ENCODE data around the gene TRIM51. TPM values are rescaled to one million over a fixed set of nuclear protein-coding genes. Genes with fewer than 3 reads are reported as not detected.
"Not testable (repeated sequence)": the region's sequence is repeated elsewhere in the genome, so short reads cannot be mapped to it uniquely, and the experiment has no call there.

Gene TRIM51, protein sequence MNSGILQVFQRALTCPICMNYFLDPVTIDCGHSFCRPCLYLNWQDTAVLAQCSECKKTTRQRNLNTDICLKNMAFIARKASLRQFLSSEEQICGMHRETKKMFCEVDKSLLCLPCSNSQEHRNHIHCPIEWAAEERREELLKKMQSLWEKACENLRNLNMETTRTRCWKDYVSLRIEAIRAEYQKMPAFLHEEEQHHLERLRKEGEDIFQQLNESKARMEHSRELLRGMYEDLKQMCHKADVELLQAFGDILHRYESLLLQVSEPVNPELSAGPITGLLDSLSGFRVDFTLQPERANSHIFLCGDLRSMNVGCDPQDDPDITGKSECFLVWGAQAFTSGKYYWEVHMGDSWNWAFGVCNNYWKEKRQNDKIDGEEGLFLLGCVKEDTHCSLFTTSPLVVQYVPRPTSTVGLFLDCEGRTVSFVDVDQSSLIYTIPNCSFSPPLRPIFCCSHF
- not detected in 2 replicates for total RNA-seq (2014; rRNA removed; shearing (Covaris generic))
- polyA plus RNA-seq (2015; cell fraction: cytosol; rRNA removed): not detected in 2 replicates
- polyA plus RNA-seq (2015; cell fraction: nucleus; rRNA removed): not detected in 2 replicates

GRCh38 chr11:55882997-55883396, at the start of gene TRIM51:
TRIM51 (plus strand) TSS chr11:55883297; CDS start chr11:55885429, 2,132 bp downstream.
- DNase-seq (ENCODE audit: low read depth): not testable (repeated sequence)

DNA sequence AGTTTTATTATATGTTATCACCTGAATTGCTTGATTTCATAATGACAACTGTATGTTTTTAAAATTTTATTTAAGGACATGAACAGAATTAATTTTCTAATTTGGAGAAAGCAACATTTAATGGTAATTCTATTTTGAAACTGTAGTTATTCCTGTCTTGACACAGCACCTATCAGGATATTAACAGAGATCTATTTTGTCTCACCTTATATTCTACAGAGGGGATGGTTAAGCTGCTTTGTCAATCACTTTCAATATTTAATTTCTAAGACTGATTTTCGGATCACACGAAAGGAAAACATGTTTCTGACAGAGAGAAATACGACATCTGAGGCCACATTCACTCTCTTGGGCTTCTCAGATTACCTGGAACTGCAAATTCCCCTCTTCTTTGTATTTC, 44.6 kb upstream of the TRIM51 start, which contains the start of gene OR5D16:
TSS of gene OR5D16 (plus strand) at position 301 of the 400 bp plus-strand sequence. CDS start at position 301, 0 bp downstream.
- DNase-seq (ENCODE audit: low read depth): no peak

DNA sequence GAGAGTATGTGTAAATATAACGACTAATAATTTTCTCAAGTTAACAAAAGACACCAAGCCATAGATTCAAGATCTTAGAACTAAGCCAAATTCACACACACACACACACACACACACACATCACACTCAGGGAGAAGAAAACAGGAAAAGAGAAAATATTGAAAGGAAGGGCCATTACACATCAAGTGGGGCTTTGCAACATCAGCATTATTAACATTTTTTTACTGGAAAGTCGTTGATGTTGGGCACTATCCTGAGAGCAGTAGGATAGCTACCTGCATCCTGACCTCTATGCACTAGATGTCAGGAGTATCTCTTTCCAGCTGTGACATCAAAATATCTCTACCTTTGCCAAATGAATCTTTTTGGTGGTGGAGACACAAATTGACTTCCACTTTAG, 35.6 kb upstream of the TRIM51 start:
- no peak for DNase-seq (ENCODE audit: low read depth)

DNA sequence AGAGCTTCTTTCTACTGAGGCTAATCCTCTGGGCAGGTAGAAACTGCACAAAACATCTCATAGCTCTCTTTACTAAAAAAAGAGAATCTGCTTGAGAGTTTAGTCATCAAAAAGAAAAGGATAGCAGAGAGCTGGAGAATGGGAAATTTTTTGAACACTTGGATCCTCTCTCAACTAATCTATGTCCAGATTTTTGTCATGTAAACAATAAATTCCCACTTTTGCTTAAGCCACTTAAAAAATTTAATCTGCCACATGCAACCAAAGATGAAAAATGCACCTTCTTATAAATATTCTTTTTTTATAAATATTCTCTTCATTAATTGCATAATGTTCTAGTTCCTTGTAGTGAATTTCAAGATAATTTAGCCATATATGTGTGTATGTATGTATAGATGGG, 34.1 kb upstream of the TRIM51 start:
- no peak for DNase-seq (ENCODE audit: low read depth)

DNA sequence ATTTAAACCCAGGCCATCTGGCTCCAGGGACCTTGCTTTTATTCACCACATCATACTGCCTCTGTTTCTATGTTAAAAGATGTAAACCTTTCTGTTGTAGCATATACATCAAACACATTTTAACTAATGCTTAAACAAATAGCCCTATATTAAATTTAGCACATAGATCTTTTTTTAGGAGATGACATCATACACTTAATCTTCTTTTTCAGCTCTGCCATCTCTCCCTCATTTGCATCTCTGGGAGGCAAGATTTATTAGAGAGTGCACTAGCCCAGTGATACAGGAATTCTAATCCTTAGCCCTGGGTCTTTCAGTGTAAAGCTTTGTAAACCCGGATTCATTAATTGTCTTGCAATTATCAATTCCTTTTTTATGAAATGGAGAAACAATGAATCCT, 31.0 kb upstream of the TRIM51 start:
- no peak for DNase-seq (ENCODE audit: low read depth)

DNA sequence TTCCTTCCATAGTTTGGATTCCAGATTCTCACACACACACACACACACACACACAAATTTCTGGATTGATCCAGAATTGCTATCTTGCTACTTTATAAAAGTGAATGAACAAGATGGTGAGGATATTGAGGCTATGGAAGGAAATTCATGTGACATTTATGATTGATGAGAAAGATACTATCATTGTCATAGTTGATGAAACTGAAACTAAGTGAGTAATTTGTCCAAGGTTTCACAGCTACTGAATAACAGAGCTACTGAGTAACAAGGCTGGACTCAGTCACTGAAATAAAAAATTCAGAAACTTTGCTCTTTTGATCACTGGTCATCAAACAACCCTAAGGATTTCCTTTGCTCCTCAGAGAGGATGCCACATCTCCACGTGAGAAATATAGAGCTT, 28.4 kb upstream of the TRIM51 start:
- DNase-seq (ENCODE audit: low read depth): no peak

- not testable (repeated sequence) for DNase-seq (ENCODE audit: low read depth)
These were observed 15.7 kb upstream of the TRIM51 start for GRCh38 chr11:55867354-55867753.

GRCh38 chr11:55872731-55873130, 10.4 kb upstream of the TRIM51 start:
- not testable (repeated sequence) for DNase-seq (ENCODE audit: low read depth)

DNA sequence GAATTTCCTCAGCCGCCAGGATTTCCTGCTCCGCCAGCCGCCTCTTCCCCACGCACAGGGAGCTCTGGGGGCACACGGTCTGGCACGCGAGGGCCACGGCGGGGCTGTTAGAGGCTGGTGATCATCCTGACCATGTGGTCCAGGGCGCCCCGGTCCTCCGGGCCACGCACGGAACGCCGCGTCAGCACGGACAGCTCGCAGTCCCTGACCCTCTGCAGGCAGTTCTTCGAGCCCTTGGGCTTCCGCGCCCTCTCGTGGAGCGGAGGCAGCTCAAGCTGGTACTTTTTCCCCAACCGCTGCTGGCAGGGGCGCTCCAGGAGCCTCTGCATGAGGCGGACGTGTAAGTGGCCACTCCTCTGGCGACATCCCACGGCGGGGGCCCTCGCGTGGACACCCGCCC, 10.0 kb upstream of the TRIM51 start:
- not testable (repeated sequence) for DNase-seq (ENCODE audit: low read depth)

DNA sequence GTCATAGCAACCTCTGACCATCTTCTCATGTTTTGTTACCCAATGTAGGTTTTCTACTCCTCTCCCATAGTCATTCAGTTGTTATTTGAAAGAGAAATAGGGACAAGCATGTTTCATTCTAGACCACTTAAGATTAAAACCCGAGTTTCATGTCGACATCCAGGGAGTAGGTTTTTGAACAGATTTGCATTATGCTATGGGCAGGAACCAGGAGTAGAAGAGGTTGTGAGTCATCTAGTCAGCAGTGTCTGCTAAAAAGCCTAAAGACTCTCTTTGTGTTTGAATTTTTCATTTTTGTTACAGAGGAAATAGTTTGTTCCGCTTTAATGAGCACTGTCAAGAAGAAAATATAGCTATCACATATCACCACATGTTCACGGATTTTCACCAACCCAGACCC, 1.9 kb downstream of the TRIM51 start:
- not testable (repeated sequence) for DNase-seq (ENCODE audit: low read depth)

GRCh38 chr11:55885481-55885880, 2.4 kb downstream of the TRIM51 start:
- DNase-seq (ENCODE audit: low read depth): not testable (repeated sequence)

DNA sequence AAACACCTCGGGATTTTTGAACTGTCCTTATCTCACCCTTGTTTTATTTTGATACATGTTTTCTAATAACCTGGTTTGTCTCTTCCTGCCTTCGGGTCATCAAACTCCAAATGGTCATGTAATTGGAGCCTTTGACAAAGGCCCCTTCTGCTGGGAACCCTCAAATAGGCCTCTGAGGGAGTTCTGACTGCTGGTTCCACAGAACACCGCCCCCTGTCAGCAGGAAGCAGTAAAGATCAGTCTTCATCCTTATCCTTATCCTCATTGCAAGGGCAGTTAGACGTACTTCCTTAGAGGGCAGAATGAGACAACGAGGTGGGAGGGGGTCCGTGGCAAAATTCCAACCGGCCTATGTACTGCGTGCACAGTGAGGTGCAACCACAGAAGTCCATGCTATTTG, 12.1 kb downstream of the TRIM51 start:
- peak; percentile 3 for DNase-seq (ENCODE audit: low read depth)

DNA sequence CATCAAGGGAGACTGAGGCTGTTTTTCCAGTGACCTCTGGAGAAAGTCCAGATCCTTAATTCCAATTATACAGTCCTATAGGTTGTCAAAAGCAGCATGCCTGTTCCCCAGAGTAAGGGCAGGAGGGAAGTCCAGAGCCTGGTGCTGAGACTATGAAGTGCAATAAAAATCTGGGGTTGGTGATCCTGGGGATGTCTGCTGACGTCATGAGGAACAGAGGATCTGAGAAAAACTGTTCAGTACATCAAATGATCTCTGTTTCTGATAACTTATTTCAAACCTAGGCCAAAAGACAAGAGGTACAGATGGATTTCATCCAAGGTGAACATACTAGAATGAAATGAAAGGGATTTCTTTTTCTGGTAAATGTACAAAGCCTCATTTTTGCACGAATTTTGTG, 19.2 kb downstream of the TRIM51 start:
- no peak for DNase-seq (ENCODE audit: low read depth)

DNA sequence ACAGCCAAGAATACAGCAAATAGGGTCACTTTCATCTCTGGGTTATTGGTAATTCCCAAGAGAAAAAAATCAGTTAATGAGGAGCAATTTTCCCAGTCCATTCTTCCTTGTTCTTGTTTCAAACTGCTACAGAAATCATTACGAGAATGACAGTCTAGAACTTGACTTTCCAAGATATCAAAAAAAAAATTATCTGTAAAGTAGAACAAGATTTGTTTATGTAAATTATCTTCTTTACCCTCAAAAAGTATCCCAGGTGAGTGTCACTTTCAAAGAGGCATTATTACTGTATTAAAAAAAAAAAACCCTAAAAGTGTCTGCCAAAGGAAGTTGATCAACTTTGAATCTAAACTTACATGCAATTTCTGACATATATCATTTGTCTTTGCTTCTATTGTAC, 31.4 kb downstream of the TRIM51 start, which contains the start of gene OR5W2:
TSS of gene OR5W2 (minus strand) at position 101 of the 400 bp plus-strand sequence. CDS start at position 101, 0 bp downstream.
- no peak for DNase-seq (ENCODE audit: low read depth)

DNA sequence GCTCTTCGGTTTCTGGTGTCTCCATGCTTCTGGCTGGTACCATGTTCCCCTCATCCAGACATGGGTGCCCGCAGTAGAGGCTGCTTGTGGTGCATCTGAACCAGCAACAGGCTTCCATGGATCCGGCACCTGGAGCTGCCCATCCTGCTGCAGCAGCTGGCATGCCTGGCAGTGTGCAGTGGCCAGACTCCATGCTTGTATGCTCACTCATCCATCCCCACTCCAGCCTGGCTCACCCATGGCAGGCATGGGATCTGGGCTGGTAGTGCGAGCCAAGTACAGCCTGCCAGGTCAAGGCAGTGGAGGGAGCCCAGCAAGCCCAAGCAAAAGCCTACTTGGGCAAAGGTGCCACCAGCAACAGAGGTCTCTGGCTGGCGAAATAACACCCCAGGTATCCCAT, 37.4 kb downstream of the TRIM51 start:
- DNase-seq (ENCODE audit: low read depth): no peak

DNA sequence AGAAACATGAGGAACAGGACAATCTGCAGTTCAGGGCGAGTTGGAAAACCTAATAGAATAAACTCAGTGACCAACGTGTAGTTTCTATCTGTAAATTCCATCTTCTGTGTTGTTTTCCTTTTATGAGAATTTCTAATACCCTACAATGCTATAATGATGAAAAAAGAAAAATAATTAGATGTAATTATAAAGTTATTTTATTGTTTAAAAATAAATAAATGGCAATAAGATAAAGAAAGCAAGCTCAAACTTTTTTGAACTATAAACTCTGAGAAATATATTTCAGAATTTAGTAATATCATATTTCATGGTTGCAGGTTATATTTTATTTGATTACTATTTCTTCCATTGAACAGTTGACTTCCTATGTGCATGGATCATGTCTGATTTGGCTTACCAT, 53.2 kb downstream of the TRIM51 start, which contains the start of gene OR5I1:
TSS of gene OR5I1 (minus strand) at position 101 of the 400 bp plus-strand sequence. CDS start at position 101, 0 bp downstream.
- no peak for DNase-seq (ENCODE audit: low read depth)

Small RNA genes within 50 kb of the gene (small RNA-seq; reads per million reads assigned to genes)
- not detected for gene AC036111.3

Other genes starting within 250 kb of the TRIM51 start
- gene OR4P4, start 248.2 kb upstream of the TRIM51 start, total RNA-seq (2014; rRNA removed; shearing (Covaris generic)): not detected in 2 replicates
- gene OR4S2, start 235.0 kb upstream of the TRIM51 start, total RNA-seq (2014; rRNA removed; shearing (Covaris generic)): not detected in 2 replicates
- gene OR4C6, start 221.1 kb upstream of the TRIM51 start, total RNA-seq (2014; rRNA removed; shearing (Covaris generic)): 0.10 TPM in 1 of 2 replicates, not detected in the other
- not detected in 2 replicates for gene OR5D13, start 109.9 kb upstream of the TRIM51 start, total RNA-seq (2014; rRNA removed; shearing (Covaris generic))
- not detected in 2 replicates for gene OR5D14, start 87.7 kb upstream of the TRIM51 start, total RNA-seq (2014; rRNA removed; shearing (Covaris generic))
- not detected in 2 replicates for gene OR5L1, start 71.9 kb upstream of the TRIM51 start, total RNA-seq (2014; rRNA removed; shearing (Covaris generic))
- not detected in 2 replicates for gene OR5D18, start 63.7 kb upstream of the TRIM51 start, total RNA-seq (2014; rRNA removed; shearing (Covaris generic))
- gene OR5L2, start 56.1 kb upstream of the TRIM51 start, total RNA-seq (2014; rRNA removed; shearing (Covaris generic)): not detected in 2 replicates
- gene OR5D16, start 44.5 kb upstream of the TRIM51 start, total RNA-seq (2014; rRNA removed; shearing (Covaris generic)): not detected in 2 replicates
- gene OR5W2, start 31.3 kb downstream of the TRIM51 start, total RNA-seq (2014; rRNA removed; shearing (Covaris generic)): not detected in 2 replicates
- not detected in 2 replicates for gene OR5I1, start 53.1 kb downstream of the TRIM51 start, total RNA-seq (2014; rRNA removed; shearing (Covaris generic))
- not detected in 2 replicates for gene OR10AG1, start 86.6 kb downstream of the TRIM51 start, total RNA-seq (2014; rRNA removed; shearing (Covaris generic))
- not detected in 2 replicates for gene OR5F1, start 111.3 kb downstream of the TRIM51 start, total RNA-seq (2014; rRNA removed; shearing (Covaris generic))
- gene OR5AS1, start 144.4 kb downstream of the TRIM51 start, total RNA-seq (2014; rRNA removed; shearing (Covaris generic)): not detected in 2 replicates
- not detected in 2 replicates for gene OR8I2, start 210.0 kb downstream of the TRIM51 start, total RNA-seq (2014; rRNA removed; shearing (Covaris generic))
- gene OR8H2, start 220.4 kb downstream of the TRIM51 start, total RNA-seq (2014; rRNA removed; shearing (Covaris generic)): not detected in 2 replicates
- gene OR8H3, start 239.1 kb downstream of the TRIM51 start, total RNA-seq (2014; rRNA removed; shearing (Covaris generic)): not detected in 2 replicates